SU-DHL-6 (cell line): Measurements from ENCODE around the gene DKKL1.

Experiments used
- H2AFZ ChIP-seq: fragments of 200-600 bp; sonication (generic); 2 replicates; pipeline ENCODE4 v1.6.1; 2014; ENCODE audit warnings: low read depth, mild to moderate bottlenecking, moderate library complexity, mixed read lengths, antibody characterized with exemption, low read length; ENCODE audit not compliant: severe bottlenecking
- H3F3A ChIP-seq: fragments of 200-600 bp; shearing (Covaris generic); 2 replicates; pipeline ENCODE4 v1.6.0; 2016; ENCODE audit warnings: antibody characterized with exemption, mild to moderate bottlenecking; ENCODE audit not compliant: insufficient read depth
- H3K27ac ChIP-seq: fragments of 200-600 bp; sonication (generic); 2 replicates; pipeline ENCODE4 v1.5.1; 2016; ENCODE audit warnings: low read depth, mild to moderate bottlenecking, low read length, moderate library complexity, mixed read lengths
- H3K27me3 ChIP-seq: fragments of 200-600 bp; sonication (generic), shearing (Covaris generic); 2 replicates; pipeline ENCODE4 v1.6.0; 2014; ENCODE audit warnings: mild to moderate bottlenecking, low read length
- H3K36me3 ChIP-seq: fragments of 200-600 bp; sonication (generic); 2 replicates; pipeline ENCODE4 v1.6.1; 2014; ENCODE audit warnings: mild to moderate bottlenecking, low read length, mixed read lengths
- H3K4me2 ChIP-seq: fragments of 300-600, 200-600 bp; shearing (Covaris generic), sonication (generic); 2 replicates; pipeline ENCODE4 v1.6.0; 2014; ENCODE audit warnings: low read length, low read depth, mild to moderate bottlenecking; ENCODE audit not compliant: poor library complexity, severe bottlenecking
- H3K4me3 ChIP-seq: fragments of 200-600 bp; sonication (generic); 2 replicates; pipeline ENCODE4 v1.5.1; 2014; ENCODE audit warnings: antibody characterized with exemption, low read length, mild to moderate bottlenecking, mixed read lengths; ENCODE audit not compliant: insufficient read depth, poor library complexity, severe bottlenecking
- H3K79me2 ChIP-seq: fragments of 200-600 bp; sonication (generic); 2 replicates; pipeline ENCODE4 v1.6.1; 2014; ENCODE audit warnings: mild to moderate bottlenecking, low read length, moderate library complexity; ENCODE audit not compliant: insufficient read depth
- H3K9ac ChIP-seq: fragments of 200-600 bp; sonication (generic); 2 replicates; pipeline ENCODE4 v1.7.0; 2014; ENCODE audit warnings: mild to moderate bottlenecking, low read length
- H3K9me2 ChIP-seq: fragments of 200-600 bp; sonication (generic); replicated peaks from 2 replicates; pipeline ENCODE4 v1.6.1; 2014; ENCODE audit warnings: low read length; ENCODE audit not compliant: insufficient read depth
- H3K9me3 ChIP-seq: fragments of 200-600 bp; sonication (generic); 2 replicates; pipeline ENCODE4 v1.6.1; 2014; ENCODE audit warnings: low read length, mixed read lengths; ENCODE audit not compliant: insufficient read depth
- H4K20me1 ChIP-seq: fragments of 200-600 bp; sonication (generic); 2 replicates; pipeline ENCODE4 v1.6.1; 2014; ENCODE audit warnings: low read depth, mild to moderate bottlenecking, antibody characterized with exemption, low read length, moderate library complexity, mixed read lengths
- EZH2phosphoT487 ChIP-seq: fragments of 200-600 bp; sonication (generic), shearing (Covaris generic); conservative IDR thresholded peaks from 2 replicates; pipeline ENCODE4 v1.6.1; 2018; ENCODE audit warnings: mild to moderate bottlenecking, antibody characterized with exemption, low read length, moderate library complexity, mixed read lengths
- TF ChIP-seq, protein P1 (sequence below): fragments of 200-600 bp; sonication (generic); IDR thresholded peaks from one replicate; pipeline ENCODE4 v1.5.1; 2017; ENCODE audit warnings: antibody characterized with exemption, mild to moderate bottlenecking, low read length, moderate library complexity; ENCODE audit not compliant: insufficient read depth, poor library complexity, severe bottlenecking

Gene DKKL1

DNA sequence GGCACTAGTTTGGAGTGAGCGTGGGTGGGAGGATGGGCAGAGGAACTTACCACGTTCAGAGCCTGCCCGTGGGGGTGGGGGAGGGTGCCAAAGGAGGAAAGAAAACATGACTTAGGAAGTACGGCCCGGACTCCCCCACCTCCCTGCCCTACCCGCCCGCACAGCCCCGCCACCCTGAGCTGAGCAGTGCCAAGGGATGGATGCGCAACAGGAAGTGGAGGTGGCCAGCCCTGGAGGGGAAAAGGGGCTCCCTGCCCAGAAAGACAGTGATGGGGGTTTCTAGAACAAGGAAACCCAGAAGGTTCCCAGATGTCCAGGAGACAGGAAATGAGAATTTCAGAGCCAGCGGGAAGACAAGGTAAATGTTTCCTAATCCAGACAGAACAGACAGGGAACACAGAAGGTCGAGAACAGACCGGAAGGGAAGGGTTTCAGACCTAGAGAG, 7.7 kb upstream of the DKKL1 start:
- TF ChIP-seq, protein P1, sequence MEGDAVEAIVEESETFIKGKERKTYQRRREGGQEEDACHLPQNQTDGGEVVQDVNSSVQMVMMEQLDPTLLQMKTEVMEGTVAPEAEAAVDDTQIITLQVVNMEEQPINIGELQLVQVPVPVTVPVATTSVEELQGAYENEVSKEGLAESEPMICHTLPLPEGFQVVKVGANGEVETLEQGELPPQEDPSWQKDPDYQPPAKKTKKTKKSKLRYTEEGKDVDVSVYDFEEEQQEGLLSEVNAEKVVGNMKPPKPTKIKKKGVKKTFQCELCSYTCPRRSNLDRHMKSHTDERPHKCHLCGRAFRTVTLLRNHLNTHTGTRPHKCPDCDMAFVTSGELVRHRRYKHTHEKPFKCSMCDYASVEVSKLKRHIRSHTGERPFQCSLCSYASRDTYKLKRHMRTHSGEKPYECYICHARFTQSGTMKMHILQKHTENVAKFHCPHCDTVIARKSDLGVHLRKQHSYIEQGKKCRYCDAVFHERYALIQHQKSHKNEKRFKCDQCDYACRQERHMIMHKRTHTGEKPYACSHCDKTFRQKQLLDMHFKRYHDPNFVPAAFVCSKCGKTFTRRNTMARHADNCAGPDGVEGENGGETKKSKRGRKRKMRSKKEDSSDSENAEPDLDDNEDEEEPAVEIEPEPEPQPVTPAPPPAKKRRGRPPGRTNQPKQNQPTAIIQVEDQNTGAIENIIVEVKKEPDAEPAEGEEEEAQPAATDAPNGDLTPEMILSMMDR = no peak
- TF ChIP-seq EZH2phosphoT487 = no peak
- no peaks in the 10 kb centered on the region for H3K9me2 ChIP-seq
- H3K4me3 ChIP-seq = no peak overlapping the region
- no peaks in the 10 kb centered on the region for H3K36me3 ChIP-seq
- H3K9ac ChIP-seq = no peak overlapping the region
- H4K20me1 ChIP-seq = no peaks in the 10 kb centered on the region
- no peaks in the 10 kb centered on the region for H3F3A ChIP-seq
- H3K27ac ChIP-seq = no peak overlapping the region
- H3K4me2 ChIP-seq = no peak overlapping the region
- no peaks in the 10 kb centered on the region for H3K27me3 ChIP-seq
- no peaks in the 10 kb centered on the region for H3K79me2 ChIP-seq
- no peaks in the 10 kb centered on the region for H3K9me3 ChIP-seq
- no peak overlapping the region for H2AFZ ChIP-seq

DNA sequence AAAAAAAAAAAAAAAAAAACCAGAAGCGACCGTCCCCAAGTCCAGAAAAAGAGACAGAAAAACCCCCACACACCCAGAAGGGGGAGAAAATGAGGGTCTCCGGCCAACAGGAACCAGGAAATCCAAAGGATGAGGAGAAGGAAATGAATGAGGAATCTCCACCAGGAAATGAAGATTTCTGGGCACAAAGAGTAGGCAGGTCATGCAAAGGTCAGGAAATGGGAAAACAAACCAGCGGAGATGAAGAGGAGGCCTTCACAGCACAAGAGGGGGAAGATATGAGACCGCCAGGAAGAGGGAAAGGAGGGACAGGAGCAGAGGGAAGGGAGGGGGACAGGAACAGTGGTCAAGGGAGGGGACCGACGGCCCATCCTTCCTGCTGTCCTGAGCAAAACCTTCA, 7.3 kb upstream of the DKKL1 start:
- no peaks in the 10 kb centered on the region for H3F3A ChIP-seq
- no peak overlapping the region for H2AFZ ChIP-seq
- TF ChIP-seq, protein P1 = no peak
- no peak for TF ChIP-seq EZH2phosphoT487
- H3K9me2 ChIP-seq = no peaks in the 10 kb centered on the region
- H3K79me2 ChIP-seq = no peaks in the 10 kb centered on the region
- no peak overlapping the region for H3K4me2 ChIP-seq
- H3K9me3 ChIP-seq = no peaks in the 10 kb centered on the region
- no peaks in the 10 kb centered on the region for H3K36me3 ChIP-seq
- H3K9ac ChIP-seq = no peak overlapping the region
- no peak overlapping the region for H3K4me3 ChIP-seq
- no peaks in the 10 kb centered on the region for H3K27me3 ChIP-seq
- H4K20me1 ChIP-seq = no peaks in the 10 kb centered on the region
- H3K27ac ChIP-seq = no peak overlapping the region

- Histone ChIP-seq H3F3A (no peaks in the 10 kb centered on the region), H3K4me2 (no peak overlapping the region), H3K9me3 (no peaks in the 10 kb centered on the region), H3K4me3 (no peak overlapping the region), H3K27me3 (no peaks in the 10 kb centered on the region), H2AFZ (no peak overlapping the region), H3K9ac (no peak overlapping the region), H4K20me1 (no peaks in the 10 kb centered on the region), H3K9me2 (no peaks in the 10 kb centered on the region), H3K27ac (no peak overlapping the region), H3K36me3 (no peaks in the 10 kb centered on the region), H3K79me2 (no peaks in the 10 kb centered on the region)
- TF ChIP-seq EZH2phosphoT487 = no peak
- TF ChIP-seq, protein P1 = no peak
Observed at GRCh38 chr19:49357186-49357585, 6.5 kb upstream of the DKKL1 start.
